PC-9 (cell line): ENCODE data around the gene EXOC2. TPM values are rescaled to one million over a fixed set of nuclear protein-coding genes. Genes with fewer than 3 reads are reported as not detected.

Experiments used
- BruUV-seq: library from RNA; stranded (reverse); fragments of 400-500 nt; replicated peaks from 2 replicates; lab custom pipeline; 2021; lab: Mats Ljungman, UMichigan
- CTCF ChIA-PET: fragments of 300-600 bp; sonication (Branson Sonifier 250); formaldehyde crosslinking; loops from one replicate; lab custom pipeline; 2022; ENCODE audit warnings: antibody characterized with exemption; lab: Charles Lee
- POLR2A ChIA-PET: fragments of 300-600 bp; sonication (Branson Sonifier 250); formaldehyde crosslinking; loops from one replicate; lab custom pipeline; 2022; ENCODE audit warnings: antibody characterized with exemption; ENCODE audit not compliant: unreplicated experiment; lab: Charles Lee
- DNase-seq, 2 experiments: peaks; one replicate each; pipeline versions ENCODE4 v3.0.0 to v3.0.0-alpha.2; 2015 to 2022; ENCODE audit warnings: mixed read lengths in 1 of 2
- H2AFZ ChIP-seq: fragments of 200-600 bp; sonication (generic); 2 replicates; pipeline ENCODE4 v1.8.1; 2017; ENCODE audit warnings: antibody characterized with exemption
- H3F3A ChIP-seq: fragments of 200-600 bp; sonication (generic); 2 replicates; pipeline ENCODE4 v1.8.1; 2017; ENCODE audit warnings: antibody characterized with exemption, mild to moderate bottlenecking, low read depth; ENCODE audit not compliant: insufficient read depth
- H3K27ac ChIP-seq: fragments of 200-600 bp; sonication (generic); 2 replicates; pipeline ENCODE4 v1.6.1; 2016; ENCODE audit warnings: mixed run types
- H3K27me3 ChIP-seq: fragments of 200-600 bp; sonication (generic); 2 replicates; pipeline ENCODE4 v1.6.1; 2016; ENCODE audit warnings: low read depth, mixed run types; ENCODE audit not compliant: insufficient read depth
- H3K36me3 ChIP-seq: fragments of 200-600 bp; sonication (generic); 2 replicates; pipeline ENCODE4 v1.6.1; 2016; ENCODE audit warnings: low read depth, mixed run types
- H3K4me1 ChIP-seq: fragments of 200-600 bp; sonication (generic); replicated peaks from 2 replicates; pipeline ENCODE4 v1.6.1; 2016; ENCODE audit warnings: mixed run types; ENCODE audit not compliant: insufficient read depth
- H3K4me2 ChIP-seq: fragments of 200-600 bp; sonication (generic); 2 replicates; pipeline ENCODE4 v1.6.1; 2017; ENCODE audit warnings: mixed run types
- H3K4me3 ChIP-seq: fragments of 200-600 bp; sonication (generic); 2 replicates; pipeline ENCODE4 v1.6.1; 2016; ENCODE audit warnings: mixed run types
- H3K79me2 ChIP-seq: fragments of 200-600 bp; sonication (generic); 2 replicates; pipeline ENCODE4 v1.6.1; 2017; ENCODE audit warnings: low read depth, mixed run types
- H3K9me2 ChIP-seq: fragments of 200-600 bp; sonication (generic); 2 replicates; pipeline ENCODE4 v1.8.1; 2017; ENCODE audit warnings: mild to moderate bottlenecking; ENCODE audit not compliant: insufficient read depth
- H3K9me3 ChIP-seq: fragments of 200-600 bp; sonication (generic); 2 replicates; pipeline ENCODE4 v1.8.1; 2016; ENCODE audit warnings: low read depth; ENCODE audit not compliant: insufficient read depth
- H4K20me1 ChIP-seq: fragments of 200-600 bp; sonication (generic); 2 replicates; pipeline ENCODE4 v1.8.1; 2017; ENCODE audit not compliant: insufficient read depth
- CTCF ChIP-seq: fragments of 200-600 bp; sonication (generic); conservative IDR thresholded peaks from 2 replicates; pipeline ENCODE4 v1.6.1; 2017; ENCODE audit warnings: mixed run types, antibody characterized with exemption, mild to moderate bottlenecking, moderate library complexity
- EZH2 ChIP-seq: fragments of 200-600 bp; sonication (generic); IDR thresholded peaks from 2 replicates; pipeline ENCODE4 v1.8.0; 2017; ENCODE audit warnings: antibody characterized with exemption, low read depth
- intact Hi-C: fragments of 100-400 bp; cut with micrococcal nuclease; formaldehyde crosslinking; loops from one replicate; pipeline ENCODE4 v1.10.0; 2022; ENCODE audit not compliant: unreplicated experiment
- total RNA-seq: library from RNA; stranded (reverse); gene quantifications from 2 replicates; pipeline ENCODE4 v1.2.3, GENCODE V29; 2021

EXOC2 gene
- total RNA-seq, 1 experiment from 2014 or later = 28.2 TPM

DNA sequence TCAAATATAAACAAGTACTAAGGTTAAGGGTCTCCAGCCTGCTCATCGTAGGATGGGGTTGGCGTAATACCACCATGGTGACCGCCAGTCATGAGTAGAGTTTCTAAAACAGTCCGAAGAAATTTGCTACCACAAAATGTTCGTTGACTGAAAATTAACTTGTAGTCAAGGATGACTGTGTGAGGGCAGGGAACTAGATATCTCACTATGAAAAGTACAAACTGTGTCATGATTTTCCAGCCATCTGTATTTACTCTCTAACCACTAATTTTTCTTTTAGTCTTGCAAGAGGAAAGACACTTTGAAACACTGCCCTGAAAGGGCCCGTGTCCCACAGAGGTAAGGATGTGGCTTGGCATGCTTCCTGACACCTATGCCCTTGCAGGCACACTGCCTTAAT, 201.7 kb downstream of the EXOC2 start:
- DNase-seq = no peak
- H2AFZ ChIP-seq = no peak overlapping the region
- H3K27ac ChIP-seq = no peak overlapping the region
- H3K27me3 ChIP-seq = no peaks in the 10 kb centered on the region
- H3K4me1 ChIP-seq = no peaks in the 10 kb centered on the region
- CTCF ChIA-PET = no interaction called here
- TF ChIP-seq EZH2 = no peak
- no peak for TF ChIP-seq CTCF
- no peaks in the 10 kb centered on the region for H3K79me2 ChIP-seq
- H3K4me2 ChIP-seq = no peak overlapping the region
- POLR2A ChIA-PET = no interaction called here
- intact Hi-C loops = no loop called here
- H3K36me3 ChIP-seq = no peaks in the 10 kb centered on the region
- H4K20me1 ChIP-seq = no peaks in the 10 kb centered on the region
- H3K9me2 ChIP-seq = no peaks in the 10 kb centered on the region
- H3F3A ChIP-seq = no peaks in the 10 kb centered on the region
- H3K9me3 ChIP-seq = no peaks in the 10 kb centered on the region
- H3K4me3 ChIP-seq = no peak overlapping the region
- BruUV-seq = no TSS peak

DNA sequence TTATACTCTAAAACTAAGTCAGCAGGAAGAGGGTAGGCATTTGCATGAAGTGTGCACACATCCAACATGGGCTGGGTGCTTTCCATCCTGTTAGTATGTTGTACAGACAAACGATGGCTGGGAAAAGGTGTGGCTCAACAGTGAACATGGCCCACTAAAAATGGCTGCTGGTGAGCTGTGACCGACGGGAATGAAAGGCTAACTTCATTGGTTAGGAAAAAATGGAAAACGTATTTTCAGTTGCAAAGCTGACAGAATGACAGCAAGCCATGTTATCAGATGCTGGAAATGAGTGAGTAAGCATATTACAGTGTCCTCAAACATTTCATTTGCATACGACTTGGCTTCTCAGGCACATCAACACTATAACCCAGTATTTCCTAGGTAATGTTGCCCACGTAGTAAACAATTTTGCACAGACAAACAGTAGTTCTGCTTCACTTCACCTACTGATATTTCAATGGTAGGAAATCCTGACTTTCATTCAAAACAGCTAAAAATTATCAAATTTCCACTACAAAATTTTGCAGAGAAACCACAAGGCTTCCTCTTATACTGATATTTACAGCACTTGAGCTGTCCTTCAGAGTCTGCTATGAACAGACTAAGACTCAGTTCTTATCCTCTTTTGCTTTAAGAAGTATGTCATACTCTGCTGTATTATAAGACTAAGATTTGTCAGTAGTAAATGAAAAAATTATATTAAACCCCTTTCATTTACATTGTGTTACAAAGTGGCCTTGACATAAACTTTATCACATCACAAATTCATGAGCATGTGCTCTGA, 202.5 kb downstream of the EXOC2 start:
- Histone ChIP-seq H3K36me3 (no peaks in the 10 kb centered on the region), H3K9me3 (no peaks in the 10 kb centered on the region), H3K4me3 (no peak overlapping the region), H3K79me2 (no peaks in the 10 kb centered on the region), H4K20me1 (no peaks in the 10 kb centered on the region), H3K4me2 (no peak overlapping the region), H3K4me1 (no peaks in the 10 kb centered on the region), H3K9me2 (no peaks in the 10 kb centered on the region), H3F3A (no peaks in the 10 kb centered on the region), H3K27ac (no peak overlapping the region), H2AFZ (no peak overlapping the region), H3K27me3 (no peaks in the 10 kb centered on the region)
- no peak for DNase-seq
- intact Hi-C loops = no loop called here
- CTCF ChIA-PET = no interaction called here
- POLR2A ChIA-PET = no interaction called here
- no TSS peak for BruUV-seq
- TF ChIP-seq CTCF (no peak), EZH2 (no peak)

DNA sequence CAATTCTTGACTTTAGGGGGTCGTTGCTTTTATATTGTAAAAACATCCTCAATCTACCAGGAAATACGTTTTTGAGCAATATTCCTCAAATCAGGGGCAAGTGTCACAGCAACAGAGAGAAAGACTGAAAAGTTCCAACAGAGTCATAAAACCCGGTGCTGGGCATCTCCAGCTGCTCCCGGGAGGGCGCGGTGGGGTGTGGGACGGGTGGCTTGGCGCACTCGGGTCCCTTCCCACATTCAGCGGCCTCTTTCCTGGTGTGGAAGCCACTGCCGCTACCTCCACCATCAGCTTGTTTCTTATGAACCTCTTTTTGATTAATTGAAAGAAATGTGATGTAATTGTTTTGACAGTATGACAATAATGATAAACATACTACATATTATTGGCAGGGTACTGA, 203.2 kb downstream of the EXOC2 start:
- H3K27ac ChIP-seq = no peak overlapping the region
- no peaks in the 10 kb centered on the region for H3K9me2 ChIP-seq
- POLR2A ChIA-PET = no interaction called here
- no peaks in the 10 kb centered on the region for H4K20me1 ChIP-seq
- H3K4me1 ChIP-seq = no peaks in the 10 kb centered on the region
- no peak for TF ChIP-seq EZH2
- no peak for TF ChIP-seq CTCF
- no peaks in the 10 kb centered on the region for H3F3A ChIP-seq
- no peaks in the 10 kb centered on the region for H3K79me2 ChIP-seq
- intact Hi-C loops = no loop called here
- H2AFZ ChIP-seq = no peak overlapping the region
- no peak overlapping the region for H3K4me3 ChIP-seq
- H3K36me3 ChIP-seq = no peaks in the 10 kb centered on the region
- no peak for DNase-seq
- CTCF ChIA-PET = no interaction called here
- H3K27me3 ChIP-seq = no peaks in the 10 kb centered on the region
- no peak overlapping the region for H3K4me2 ChIP-seq
- no peaks in the 10 kb centered on the region for H3K9me3 ChIP-seq
- no TSS peak for BruUV-seq
